Measurements from ENCODE around the gene ELMOD3.
A peak's percentile ranks its signal among the peaks of the same experiment; 100 is the strongest.
"Not testable (repeated sequence)": the region's sequence is repeated elsewhere in the genome, so short reads cannot be mapped to it uniquely, and the experiment has no call there.

Gene ELMOD3

GRCh38 chr2:85354286-85355072, at the start of gene ELMOD3, which contains the start of gene RETSAT:
ELMOD3 (plus strand) TSS chr2:85354769; CDS start chr2:85357199, 2,430 bp downstream.
RETSAT (minus strand) TSS chr2:85354528; CDS start chr2:85354507, 21 bp downstream.
- DNase-seq (ENCODE audit: low read depth), result peak; percentile 99
- peak within 1 kb of the TSS; percentile 74 for H3K4me3 ChIP-seq (ENCODE audit: low read depth, low read length)

- H3K4me3 ChIP-seq (ENCODE audit: low read depth, low read length), result no peak overlapping the region
- no peak for DNase-seq (ENCODE audit: low read depth)
These were observed 47.1 kb upstream of the ELMOD3 start for GRCh38 chr2:85307527-85307897.

DNA sequence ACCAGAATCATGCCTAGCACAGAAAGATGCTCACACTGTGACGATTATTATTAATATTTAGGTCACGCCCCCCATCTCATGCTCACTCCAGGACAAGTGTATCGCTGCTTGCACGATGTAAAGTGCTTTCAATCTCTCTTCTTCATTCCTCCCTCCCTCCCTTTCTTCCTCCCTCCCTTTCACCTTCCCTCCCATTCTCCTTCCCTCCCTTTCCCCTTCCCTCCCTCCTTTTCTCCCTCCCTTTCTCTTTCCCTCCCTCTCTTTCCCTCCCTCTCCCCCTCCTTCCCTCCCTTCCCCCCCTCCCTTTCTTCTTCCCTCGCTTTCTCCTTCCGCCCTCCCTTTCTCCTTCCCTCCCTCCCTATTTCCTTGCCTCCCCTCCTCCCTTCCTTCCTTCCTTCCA, 46.4 kb upstream of the ELMOD3 start:
- DNase-seq (ENCODE audit: low read depth), result no peak
- no peak overlapping the region for H3K4me3 ChIP-seq (ENCODE audit: low read depth, low read length)

GRCh38 chr2:85308896-85309555, 45.5 kb upstream of the ELMOD3 start:
- H3K4me3 ChIP-seq (ENCODE audit: low read depth, low read length), result no peak overlapping the region
- DNase-seq (ENCODE audit: low read depth), result no peak

- H3K4me3 ChIP-seq (ENCODE audit: low read depth, low read length), result no peak overlapping the region
- DNase-seq (ENCODE audit: low read depth), result no peak
These were observed 44.8 kb upstream of the ELMOD3 start for GRCh38 chr2:85309699-85310321.

- H3K4me3 ChIP-seq (ENCODE audit: low read depth, low read length), result no peak overlapping the region
- DNase-seq (ENCODE audit: low read depth), result no peak
These were observed 44.2 kb upstream of the ELMOD3 start for GRCh38 chr2:85310330-85310729.

DNA sequence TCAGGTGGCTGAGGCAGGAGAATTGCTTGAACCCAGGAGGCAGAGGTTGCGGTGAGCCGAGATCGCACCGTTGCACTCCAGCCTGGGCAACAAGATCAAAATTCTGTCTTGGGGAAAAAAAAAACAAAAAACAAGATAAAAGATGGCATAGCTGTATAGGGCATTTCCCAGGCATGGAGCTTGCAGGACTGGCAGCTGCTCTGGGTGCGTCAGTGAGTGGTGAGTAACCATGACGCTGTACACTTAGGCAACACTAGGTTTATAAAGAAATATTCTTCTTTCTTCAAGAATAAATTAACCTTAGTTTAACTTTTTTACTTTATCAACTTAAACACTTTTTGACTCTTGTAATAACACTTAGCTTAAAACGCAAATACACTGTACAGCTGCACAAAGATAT, 42.2 kb upstream of the ELMOD3 start:
- no peak for DNase-seq (ENCODE audit: low read depth)
- no peak overlapping the region for H3K4me3 ChIP-seq (ENCODE audit: low read depth, low read length)

GRCh38 chr2:85314884-85315242, 39.7 kb upstream of the ELMOD3 start:
- no peak overlapping the region for H3K4me3 ChIP-seq (ENCODE audit: low read depth, low read length)
- no peak for DNase-seq (ENCODE audit: low read depth)

GRCh38 chr2:85315921-85316320, 38.6 kb upstream of the ELMOD3 start:
- H3K4me3 ChIP-seq (ENCODE audit: low read depth, low read length); DNase-seq (ENCODE audit: low read depth): not testable (repeated sequence)

- DNase-seq (ENCODE audit: low read depth), result peak; percentile 80
- no peak overlapping the region for H3K4me3 ChIP-seq (ENCODE audit: low read depth, low read length)
These were observed 36.1 kb upstream of the ELMOD3 start for GRCh38 chr2:85318222-85319074.

GRCh38 chr2:85319796-85320195, 34.8 kb upstream of the ELMOD3 start:
- H3K4me3 ChIP-seq (ENCODE audit: low read depth, low read length), result no peak overlapping the region
- no peak for DNase-seq (ENCODE audit: low read depth)

DNA sequence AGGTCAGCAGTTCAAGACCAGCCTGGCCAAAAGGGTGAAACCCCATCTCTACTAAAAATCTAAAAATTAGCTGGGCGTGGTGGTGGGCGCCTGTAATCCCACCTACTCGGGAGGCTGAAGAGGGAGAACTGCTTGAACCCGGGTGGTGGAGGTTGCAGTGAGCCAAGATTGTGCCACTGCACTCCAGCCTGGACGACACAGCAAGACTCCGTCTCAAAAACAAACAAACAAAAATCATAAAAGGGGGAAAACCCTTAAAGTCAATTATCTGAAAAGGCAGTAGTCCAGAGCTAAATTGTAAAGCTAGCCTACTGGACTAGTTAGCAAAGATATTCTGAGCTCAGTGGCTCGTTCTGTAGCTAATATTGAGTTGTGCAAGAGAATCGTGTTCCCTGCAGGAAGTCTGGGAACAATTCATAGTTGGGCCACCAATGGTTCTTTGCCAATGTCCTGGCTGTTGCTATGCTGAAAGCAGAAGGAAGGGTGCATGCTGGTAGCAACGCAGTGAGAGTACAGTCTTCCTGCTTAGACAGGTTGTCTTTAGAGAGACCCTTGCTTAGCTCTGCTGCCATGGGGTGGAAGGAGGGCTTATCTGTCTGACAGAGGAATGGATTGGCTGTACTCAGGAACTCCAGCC, 31.1 kb upstream of the ELMOD3 start:
- DNase-seq (ENCODE audit: low read depth), result no peak
- H3K4me3 ChIP-seq (ENCODE audit: low read depth, low read length), result no peak overlapping the region

DNA sequence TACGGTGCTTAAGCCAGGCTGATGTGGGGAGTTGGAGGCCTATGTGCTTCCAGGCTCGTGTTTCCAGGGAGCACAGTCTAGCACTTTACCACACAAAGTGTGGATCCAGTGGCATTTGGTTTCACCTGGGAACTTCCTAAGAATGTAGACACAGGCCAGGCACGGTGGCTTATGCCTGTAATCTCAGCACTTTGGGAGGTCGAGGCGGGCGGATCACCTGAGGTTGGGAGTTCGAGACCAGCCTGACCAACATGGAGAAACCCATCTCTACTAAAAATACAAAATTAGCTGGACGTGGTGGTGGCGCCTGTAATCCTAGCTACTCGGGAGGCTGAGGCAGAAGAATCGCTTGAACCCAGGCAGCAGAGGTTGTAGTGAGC, 30.6 kb upstream of the ELMOD3 start:
- not testable (repeated sequence) for DNase-seq (ENCODE audit: low read depth); H3K4me3 ChIP-seq (ENCODE audit: low read depth, low read length)

GRCh38 chr2:85324639-85325465, 29.7 kb upstream of the ELMOD3 start:
- no peak for DNase-seq (ENCODE audit: low read depth)
- peak overlapping the region; percentile 78 for H3K4me3 ChIP-seq (ENCODE audit: low read depth, low read length)

DNA sequence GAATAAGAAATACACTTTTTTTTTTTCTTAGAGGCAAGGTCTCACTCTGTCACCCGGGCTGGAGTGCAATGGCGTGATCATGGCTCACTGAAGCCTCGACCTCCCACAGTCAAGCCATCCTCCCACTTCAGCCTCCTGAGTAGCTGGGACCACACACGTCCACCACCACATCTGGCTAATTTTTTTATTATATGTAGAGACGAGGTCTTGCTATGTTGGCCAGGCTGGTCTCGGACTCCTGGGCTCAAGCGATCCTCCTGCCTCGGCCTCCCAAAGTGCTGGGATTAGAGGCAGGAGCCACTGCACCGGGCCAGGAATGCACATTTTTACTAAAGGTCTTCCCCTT, 29.1 kb upstream of the ELMOD3 start:
- H3K4me3 ChIP-seq (ENCODE audit: low read depth, low read length), result peak overlapping the region; percentile 78
- DNase-seq (ENCODE audit: low read depth), result no peak

GRCh38 chr2:85326406-85327159, 28.0 kb upstream of the ELMOD3 start:
- no peak for DNase-seq (ENCODE audit: low read depth)
- peak overlapping the region; percentile 78 for H3K4me3 ChIP-seq (ENCODE audit: low read depth, low read length)

DNA sequence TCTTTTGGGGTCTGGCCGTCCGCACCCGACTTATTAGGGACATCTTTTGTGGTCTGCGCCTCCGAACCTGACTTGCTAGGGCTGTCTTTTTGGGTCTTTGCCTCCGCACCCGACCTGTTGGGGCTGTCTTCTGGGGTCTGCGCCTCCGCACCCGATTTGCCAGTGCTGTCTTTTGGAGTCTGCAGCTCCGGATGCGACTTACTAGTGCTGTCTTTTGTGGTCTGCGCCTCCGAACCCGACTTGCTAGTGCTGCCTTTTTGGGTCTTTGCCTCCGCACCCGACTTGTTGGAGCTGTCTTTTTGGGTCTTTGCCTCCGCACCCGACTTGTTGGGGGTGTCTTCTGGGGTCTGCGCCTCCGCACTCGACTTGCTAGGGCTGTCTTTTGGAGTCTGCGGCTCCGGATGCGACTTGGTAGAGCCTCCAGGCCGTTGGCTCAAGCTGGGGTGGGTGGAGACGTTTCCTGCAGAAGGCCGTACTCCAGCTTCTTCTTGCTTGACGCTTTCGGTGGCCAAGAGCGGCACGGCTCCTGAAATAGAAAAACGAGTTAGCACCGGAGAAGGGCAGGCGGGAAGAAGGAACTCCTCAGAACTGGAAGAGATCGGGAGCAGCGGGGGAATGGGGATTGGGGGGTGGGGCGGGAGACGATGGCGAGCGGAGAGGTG, 27.3 kb upstream of the ELMOD3 start:
- DNase-seq (ENCODE audit: low read depth), result no peak
- H3K4me3 ChIP-seq (ENCODE audit: low read depth, low read length), result peak overlapping the region; percentile 78
